HEK293 (cell line): Measurements from ENCODE around the gene MPZL3.

Experiments used
- CTCF ChIP-seq: fragments of 450-650 bp; formaldehyde crosslinking; IDR thresholded peaks from 2 replicates; pipeline ENCODE4 v1.5.1; 2016; ENCODE audit warnings: missing biosample characterization, missing genetic modification characterization
- HOXA7 ChIP-seq: sonication (generic); formaldehyde crosslinking; IDR thresholded peaks from 2 replicates; pipeline ENCODE4 v1.8.1; 2022; ENCODE audit warnings: missing genetic modification reagents, borderline replicate concordance
- MEIS1 ChIP-seq: sonication (generic); formaldehyde crosslinking; IDR thresholded peaks from 2 replicates; pipeline ENCODE4 v1.8.1; 2022; ENCODE audit warnings: missing genetic modification reagents, mild to moderate bottlenecking, borderline replicate concordance
- MYNN ChIP-seq: fragments of 450-650 bp; formaldehyde crosslinking; IDR thresholded peaks from 2 replicates; pipeline ENCODE4 v1.5.1; 2016; ENCODE audit warnings: missing biosample characterization, missing genetic modification characterization, borderline replicate concordance
- PRDM1 ChIP-seq: fragments of 450-650 bp; formaldehyde crosslinking; IDR thresholded peaks from 2 replicates; pipeline ENCODE4; 2016; ENCODE audit warnings: missing biosample characterization, missing genetic modification characterization
- PRDM10 ChIP-seq: fragments of 450-650 bp; formaldehyde crosslinking; IDR thresholded peaks from 2 replicates; pipeline ENCODE4 v1.5.1; 2016; ENCODE audit warnings: missing biosample characterization, missing genetic modification characterization
- PRDM2 ChIP-seq: fragments of 450-650 bp; formaldehyde crosslinking; IDR thresholded peaks from 2 replicates; pipeline ENCODE4 v1.5.1; 2016; ENCODE audit warnings: missing biosample characterization, missing genetic modification characterization, borderline replicate concordance
- ZFHX2 ChIP-seq: fragments of 450-650 bp; formaldehyde crosslinking; conservative IDR thresholded peaks from 2 replicates; pipeline ENCODE4 v1.5.1; 2016; ENCODE audit warnings: missing biosample characterization, missing genetic modification characterization
- ZNF146 ChIP-seq: fragments of 450-650 bp; formaldehyde crosslinking; IDR thresholded peaks from 2 replicates; pipeline ENCODE4 v1.5.1; 2016; ENCODE audit warnings: missing biosample characterization, missing genetic modification characterization
- ZNF24 ChIP-seq: fragments of 450-650 bp; formaldehyde crosslinking; IDR thresholded peaks from 2 replicates; pipeline ENCODE4 v1.5.1; 2016; ENCODE audit warnings: missing biosample characterization, missing genetic modification characterization
- ZNF488 ChIP-seq: fragments of 450-650 bp; formaldehyde crosslinking; IDR thresholded peaks from 2 replicates; pipeline ENCODE4 v1.5.1; 2016; ENCODE audit warnings: missing biosample characterization, missing genetic modification characterization

GRCh38 chr11:118281284-118281683, 29.1 kb upstream of the MPZL3 start:
- TF ChIP-seq CTCF (tag by site-specific recombination) (no peak), ZNF146 (no peak), PRDM2 (tag by site-specific recombination) (no peak), MEIS1 (CRISPR knock-in tag) (no peak), PRDM10 (tag by site-specific recombination) (no peak), MYNN (tag by site-specific recombination) (no peak), HOXA7 (CRISPR knock-in tag) (no peak), ZFHX2 (tag by site-specific recombination) (no peak), ZNF24 (tag by site-specific recombination) (no peak), PRDM1 (tag by site-specific recombination) (no peak), ZNF488 (no peak)
